DMS53 treated with DMSO at 0.1 percent for 48 hours (cell line): ENCODE results near the gene LDLRAP1.
"Not testable (repeated sequence)": the region's sequence is repeated elsewhere in the genome, so short reads cannot be mapped to it uniquely, and the experiment has no call there.

Source experiments
- DNase-seq: peaks from one replicate; lab custom pipeline; 2025; ENCODE audit not compliant: unreplicated experiment; lab: John Stamatoyannopoulos, UW

Gene LDLRAP1

DNA sequence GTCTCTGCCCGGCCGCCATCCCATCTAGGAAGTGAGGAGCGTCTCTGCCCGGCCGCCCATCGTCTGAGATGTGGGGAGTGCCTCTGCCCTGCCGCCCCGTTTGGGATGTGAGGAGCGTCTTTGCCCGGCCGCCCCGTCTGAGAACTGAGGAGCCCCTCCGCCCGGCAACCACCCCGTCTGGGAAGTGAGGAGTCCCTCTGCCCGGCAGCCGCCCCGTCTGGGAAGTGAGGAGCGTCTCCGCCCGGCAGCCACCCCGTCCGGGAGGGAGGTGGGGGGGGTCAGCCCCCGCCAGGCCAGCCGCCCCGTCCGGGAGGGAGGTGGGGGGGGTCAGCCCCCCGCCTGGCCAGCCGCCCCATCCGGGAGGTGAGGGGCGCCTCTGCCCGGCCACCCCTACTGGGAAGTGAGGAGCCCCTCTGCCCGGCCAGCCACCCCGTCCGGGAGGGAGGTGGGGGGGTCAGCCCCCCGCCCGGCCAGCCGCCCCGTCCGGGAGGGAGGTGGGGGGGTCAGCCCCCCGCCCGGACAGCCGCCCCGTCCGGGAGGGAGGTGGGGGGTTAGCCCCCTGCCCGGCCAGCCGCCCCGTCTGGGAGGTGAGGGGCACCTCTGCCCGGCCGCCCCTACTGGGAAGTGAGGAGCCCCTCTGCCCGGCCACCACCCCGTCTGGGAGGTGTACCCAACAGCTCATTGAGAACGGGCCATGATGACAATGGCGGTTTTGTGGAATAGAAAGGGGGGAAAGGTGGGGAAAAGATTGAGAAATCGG lies 60.6 kb downstream of the LDLRAP1 start:
- not testable (repeated sequence) for DNase-seq

DNA sequence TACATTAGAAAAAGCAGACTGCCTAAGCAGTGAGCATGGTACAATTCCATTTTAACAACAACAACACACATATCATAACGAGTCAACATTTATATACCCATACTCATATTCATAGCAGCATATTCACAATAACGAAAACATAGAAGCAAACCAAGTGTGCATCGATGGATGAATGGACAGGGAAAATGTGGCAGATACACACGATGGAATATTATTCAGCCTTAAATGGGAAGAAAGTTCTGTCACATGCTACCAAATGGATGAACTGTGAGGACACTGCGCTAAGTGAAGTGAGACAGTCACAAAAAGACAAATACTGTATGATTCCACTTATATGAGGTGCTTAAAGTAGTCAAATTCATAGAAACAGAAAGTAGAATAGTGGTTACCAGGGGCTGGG lies 63.7 kb downstream of the LDLRAP1 start:
- DNase-seq: no peak

DNA sequence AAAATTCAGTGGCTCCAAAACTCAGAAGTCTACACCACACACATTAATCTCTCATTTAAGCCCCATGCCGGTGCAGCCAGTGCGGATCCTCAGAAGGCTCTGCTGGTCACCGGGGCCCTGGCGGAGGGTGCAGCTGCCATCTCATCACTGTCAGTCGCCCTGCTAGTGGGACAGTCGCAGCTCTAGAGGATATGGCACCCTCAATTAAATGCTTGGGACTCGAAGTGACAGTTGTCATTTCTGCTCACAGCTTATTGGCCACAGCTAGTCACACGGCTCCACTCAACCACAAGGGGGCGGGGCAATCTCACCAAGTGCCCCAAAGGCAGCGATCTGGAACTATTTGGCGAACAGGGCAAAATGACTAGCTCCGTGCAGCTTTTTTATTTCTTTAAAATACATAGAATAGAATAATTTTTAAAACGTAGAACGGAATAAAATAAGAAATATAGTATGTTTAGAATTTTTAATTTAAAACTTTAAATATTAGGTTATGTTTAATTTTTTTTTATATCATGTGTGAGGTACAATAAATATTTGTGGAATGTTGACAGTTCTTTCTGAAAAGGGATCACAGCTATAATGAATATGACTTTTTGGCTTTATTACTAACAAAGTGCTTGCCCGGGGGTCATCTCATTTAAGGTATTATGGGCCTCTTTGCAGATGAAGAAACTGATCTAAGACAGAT lies 65.2 kb downstream of the LDLRAP1 start:
- DNase-seq: peak; percentile 91

DNA sequence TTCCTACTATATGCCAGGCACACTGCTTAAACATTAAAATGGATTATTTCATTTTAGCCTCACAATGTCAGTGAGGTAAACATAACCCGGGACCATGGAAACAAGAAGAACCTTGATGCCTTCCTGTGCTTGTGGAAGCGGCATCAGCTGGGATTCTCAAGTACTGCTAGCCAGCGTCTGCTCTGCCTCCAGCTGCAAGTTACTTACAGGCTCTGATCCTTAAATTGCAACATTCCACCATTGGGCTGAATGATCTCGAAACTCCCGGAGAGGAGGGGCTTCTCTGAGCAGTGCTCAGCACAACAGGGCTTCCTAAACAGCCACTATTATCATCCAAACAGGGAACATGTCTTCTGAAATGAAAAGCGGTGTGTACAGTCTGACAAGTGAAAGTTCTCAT lies 66.5 kb downstream of the LDLRAP1 start:
- no peak for DNase-seq

DNA sequence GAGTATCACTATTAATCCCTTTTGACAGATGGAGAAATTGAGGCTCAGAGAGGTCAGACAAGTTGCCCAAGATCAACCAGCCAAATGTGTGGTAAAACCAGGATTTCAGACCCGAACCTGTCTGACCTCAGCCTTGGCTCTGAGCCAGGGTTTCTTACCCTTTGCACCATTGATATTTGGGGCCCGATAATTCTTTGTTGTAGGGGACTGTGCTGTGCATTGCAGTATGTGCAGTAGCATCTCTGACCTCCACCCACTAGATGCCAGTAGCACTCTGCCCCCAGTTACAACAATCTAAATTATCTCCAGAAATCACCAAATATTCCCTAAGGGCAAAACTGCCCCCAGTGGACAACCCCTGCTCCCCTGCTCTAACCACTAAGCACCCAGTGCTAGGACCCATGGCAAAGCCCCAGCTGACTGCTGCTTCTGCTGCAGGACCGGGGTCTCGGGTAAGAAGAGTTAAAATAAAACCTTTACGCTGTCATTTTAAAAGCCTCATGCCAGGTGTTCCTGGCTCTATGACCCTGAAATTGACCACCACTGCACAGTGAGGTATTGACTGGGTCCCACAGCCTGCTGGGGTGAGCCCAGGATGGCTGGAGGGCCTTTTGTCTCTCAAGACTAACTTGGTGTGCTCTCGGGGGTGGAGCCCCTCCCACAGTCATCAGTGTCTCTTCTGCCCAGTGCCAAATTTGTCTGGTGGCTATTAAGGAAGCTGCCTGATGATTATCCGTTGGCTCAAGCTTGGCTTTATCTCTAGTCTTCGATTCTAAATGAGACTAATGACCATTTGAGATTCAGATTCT lies 67.6 kb downstream of the LDLRAP1 start:
- no peak for DNase-seq

DNA sequence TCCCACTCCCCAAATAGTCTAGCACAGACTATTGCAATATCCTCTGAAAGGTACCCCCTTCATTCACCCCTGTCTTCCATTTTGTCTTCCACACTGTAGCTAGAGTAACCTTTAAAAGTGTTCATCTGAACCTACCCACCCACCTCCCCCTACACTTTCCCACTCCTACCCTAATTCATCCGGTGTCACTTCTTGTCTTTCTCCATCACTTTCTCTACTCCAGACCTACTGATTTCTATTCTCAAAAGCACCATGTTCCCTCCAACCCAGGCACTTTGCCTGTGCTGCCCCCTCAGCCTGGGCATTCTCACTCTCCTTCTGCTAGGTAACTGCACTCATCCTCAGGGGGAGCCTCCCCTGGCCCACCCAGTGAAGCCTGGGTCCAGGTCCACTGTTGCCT lies 68.4 kb downstream of the LDLRAP1 start:
- DNase-seq: no peak

DNA sequence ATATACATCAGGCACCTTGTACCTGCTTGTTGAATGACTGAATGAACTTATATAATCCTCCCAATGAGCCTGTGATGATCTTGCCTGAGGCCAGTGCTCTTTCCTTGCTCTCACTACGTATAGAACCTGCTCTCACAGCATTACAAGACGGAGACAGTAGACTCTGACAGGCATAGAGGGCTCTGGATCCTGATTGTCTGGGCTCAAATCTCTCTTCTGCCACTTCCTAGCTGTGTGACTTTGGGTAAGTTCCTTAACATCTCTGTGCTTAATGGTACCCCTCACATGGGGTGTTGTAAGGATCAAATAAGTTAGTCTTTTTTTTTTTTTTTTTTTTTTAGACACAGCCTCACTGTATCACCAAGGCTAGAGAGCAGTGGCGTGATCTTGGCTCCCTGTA lies 69.0 kb downstream of the LDLRAP1 start:
- no peak for DNase-seq

DNA sequence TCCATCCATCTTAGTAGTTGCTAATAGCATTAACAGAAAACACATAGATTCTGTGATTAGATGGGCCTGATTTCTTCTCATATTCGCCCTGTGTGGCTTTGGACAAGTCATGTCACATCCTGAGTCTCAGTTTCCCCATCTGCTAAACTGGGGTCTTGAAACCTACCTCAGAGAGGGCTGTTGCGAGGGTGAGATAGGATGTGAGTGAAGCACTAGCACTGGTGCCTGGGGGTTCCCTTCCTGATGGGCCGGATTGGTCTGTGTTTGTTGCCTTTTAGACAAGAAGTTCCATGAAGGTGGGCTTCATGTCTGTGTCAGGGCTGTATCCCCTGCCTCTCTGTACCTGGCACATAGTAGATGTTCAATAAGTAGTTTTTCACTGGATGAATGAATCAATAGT lies 69.7 kb downstream of the LDLRAP1 start:
- no peak for DNase-seq

DNA sequence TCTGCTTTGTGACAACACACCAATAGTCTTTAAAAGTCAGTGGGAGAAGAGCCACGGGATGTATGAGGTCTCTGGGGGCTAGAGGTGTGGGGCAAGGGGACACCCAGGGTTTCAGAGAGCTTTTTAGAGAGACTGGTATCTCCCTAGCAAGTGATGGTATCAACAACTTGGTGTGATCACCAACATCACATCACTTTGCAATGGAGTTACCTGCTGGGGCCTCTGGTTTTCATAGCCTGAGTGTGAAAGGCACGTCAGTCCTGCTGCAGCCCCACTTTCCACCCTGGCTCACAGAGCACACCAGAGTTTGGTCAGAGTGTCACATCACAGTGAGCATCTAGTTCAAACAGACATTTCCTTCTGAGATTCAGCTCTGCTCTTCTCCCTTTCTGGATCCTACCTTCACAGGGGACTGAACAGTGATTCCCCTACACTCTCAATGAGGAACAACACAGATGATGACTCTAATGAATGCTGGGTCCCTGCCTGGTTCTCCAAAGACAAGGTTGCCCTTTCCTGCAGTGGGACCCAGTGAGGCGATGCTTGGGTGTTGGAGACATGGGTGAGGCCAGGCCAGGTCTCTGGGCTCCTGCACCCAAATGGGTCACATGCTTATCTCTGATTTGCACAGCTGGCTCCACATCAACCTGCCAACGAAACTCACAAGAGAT lies 71.2 kb downstream of the LDLRAP1 start:
- DNase-seq: no peak

DNA sequence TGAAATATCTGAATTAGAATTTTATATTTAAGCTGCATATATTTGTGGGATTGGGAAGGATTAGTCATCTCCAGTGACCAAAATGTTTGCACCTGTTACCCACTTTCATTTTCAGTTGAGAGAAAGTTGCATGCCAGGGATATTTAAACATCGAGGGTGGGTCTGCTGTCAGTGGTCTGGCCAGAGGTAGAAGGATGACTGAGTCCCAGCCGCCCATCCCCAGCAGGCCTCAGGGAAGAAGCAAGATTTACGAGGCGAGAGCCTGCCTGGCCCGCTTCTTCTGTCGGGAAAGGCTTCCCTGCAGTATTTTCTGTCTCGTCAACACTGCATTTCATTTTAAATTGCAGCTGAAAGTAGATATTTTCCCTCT lies 71.8 kb downstream of the LDLRAP1 start:
- no peak for DNase-seq

DNA sequence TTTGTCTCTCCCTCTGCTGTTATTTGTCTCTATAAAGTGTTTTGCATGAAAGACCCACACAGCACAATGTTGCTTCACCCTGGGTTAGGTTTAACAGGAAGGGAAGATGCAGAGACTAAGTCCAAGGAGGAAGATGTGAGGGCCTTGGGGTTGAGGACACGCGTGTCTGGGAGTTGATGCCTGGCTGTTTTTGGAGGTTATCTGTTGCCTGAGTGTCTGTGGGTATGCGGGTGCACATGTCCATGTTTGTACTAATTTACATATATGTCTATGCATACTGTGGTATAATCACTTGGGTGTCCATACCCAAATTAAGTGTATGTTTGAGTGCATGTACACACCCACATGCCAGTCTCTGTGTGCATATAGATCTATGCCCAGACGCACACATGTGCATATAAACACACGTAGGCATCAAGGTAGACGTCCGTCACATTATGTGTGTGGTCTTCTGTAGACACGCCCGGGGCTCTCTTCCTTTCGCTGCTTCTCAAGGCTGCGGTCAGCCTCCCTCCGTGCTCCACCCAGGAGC lies 72.2 kb downstream of the LDLRAP1 start:
- no peak for DNase-seq

DNA sequence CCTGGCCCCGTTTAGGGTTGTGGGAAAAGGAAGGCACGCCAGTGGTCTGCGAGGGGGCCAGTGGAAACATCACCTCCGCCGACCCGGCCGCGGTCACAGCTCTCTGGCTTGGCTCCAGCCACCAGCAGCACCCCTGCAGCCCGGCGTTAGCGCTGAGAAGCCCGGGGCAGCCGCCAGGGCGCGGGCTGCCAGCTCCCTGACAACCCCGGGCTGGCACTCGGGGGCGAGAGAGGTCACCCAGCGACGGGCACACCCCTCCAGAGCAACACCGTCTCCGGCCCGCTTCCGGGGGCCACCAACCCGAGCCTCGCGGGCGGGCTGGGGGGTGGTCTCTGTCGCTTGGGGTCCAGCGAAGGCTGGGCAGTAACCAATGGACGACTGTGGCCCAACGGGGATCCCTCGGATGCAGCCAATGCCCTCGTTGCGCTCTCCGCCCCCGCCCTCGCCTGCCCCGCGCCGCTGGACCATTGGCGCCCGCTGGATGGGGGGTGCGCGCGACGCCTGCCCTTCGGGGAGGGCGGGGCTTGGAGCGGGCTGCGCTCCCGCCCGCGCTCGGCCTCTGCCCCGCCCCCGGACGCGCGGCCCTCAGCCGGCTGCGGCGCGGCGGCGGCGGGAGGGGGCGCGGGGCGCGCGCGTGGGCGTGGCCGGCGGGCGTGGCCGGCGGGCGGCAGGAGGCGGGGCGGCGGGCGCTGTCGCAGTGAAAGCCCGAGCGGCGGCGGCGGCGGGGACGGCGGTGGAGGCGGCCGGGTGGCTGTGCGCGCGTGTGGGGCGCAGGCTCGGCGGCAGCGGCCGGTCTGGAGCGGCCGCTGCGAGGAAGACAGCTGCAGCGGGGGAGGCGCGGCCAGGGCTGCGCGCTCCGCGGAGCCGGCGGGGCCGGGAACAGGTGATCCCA lies 72.9 kb downstream of the LDLRAP1 start, which contains the start of gene MAN1C1:
TSS of gene MAN1C1 (plus strand) at position 697 of the 892 bp plus-strand sequence. CDS start 1,007 bp downstream, outside the sequence.
- DNase-seq: peak; percentile 64

DNA sequence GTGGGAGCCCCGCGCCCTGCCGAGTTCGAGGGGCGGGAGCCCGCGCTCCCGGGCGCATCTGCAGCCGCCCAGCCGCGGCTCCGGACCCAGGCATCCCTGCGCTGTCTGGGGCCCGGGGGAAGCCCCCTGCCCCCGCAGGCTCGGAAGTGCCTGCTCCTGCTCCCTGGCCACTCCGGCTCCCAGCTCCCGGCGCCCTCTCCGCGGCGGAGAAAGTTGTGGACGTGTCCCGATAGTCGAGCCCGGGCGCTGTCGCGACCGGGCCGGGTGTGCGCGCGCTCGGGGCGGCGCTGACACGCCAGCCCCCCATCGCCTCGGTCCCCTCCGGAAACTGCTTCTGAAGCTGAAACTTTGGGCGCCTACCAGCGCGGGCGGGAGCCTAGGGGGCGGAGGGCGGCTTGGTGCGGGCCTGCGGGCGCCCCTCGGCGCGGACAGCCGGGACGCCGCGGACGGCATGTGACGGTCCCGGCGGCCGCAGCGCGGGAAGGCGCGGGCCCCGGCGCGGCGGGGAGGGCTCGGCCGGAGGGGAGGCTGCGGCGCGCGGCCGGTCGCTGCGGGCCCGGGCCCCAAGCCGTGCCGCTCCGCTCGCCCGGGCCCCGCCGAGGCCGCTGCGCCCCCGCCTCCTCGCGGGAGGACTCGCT lies 73.7 kb downstream of the LDLRAP1 start:
- DNase-seq: no peak

DNA sequence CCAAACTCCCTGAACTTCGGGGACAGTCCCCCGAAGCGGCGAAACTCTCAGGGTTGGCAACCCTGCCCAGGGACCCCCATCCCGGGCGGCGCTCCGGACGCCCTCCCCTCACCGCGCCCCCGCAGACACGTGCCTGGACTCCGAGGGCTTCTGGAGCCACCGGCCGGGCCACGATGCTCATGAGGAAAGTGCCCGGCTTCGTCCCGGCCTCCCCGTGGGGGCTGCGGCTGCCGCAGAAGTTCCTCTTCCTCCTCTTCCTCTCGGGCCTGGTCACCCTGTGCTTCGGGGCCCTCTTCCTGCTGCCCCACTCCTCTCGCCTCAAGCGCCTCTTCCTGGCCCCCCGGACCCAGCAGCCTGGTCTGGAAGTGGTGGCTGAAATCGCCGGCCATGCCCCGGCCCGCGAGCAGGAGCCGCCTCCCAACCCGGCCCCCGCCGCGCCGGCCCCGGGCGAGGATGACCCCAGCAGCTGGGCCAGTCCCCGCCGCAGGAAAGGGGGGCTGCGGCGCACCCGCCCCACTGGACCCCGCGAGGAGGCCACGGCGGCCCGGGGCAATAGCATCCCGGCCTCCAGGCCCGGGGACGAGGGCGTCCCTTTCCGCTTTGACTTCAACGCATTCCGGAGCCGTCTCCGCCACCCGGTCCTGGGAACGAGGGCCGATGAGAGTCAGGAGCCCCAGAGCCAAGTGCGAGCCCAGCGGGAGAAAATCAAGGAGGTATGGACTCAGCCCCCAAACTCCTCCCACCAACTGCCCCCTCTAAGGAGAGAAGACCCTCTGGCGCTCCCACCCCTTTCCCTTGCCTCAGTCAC lies 74.4 kb downstream of the LDLRAP1 start:
- no peak for DNase-seq

DNA sequence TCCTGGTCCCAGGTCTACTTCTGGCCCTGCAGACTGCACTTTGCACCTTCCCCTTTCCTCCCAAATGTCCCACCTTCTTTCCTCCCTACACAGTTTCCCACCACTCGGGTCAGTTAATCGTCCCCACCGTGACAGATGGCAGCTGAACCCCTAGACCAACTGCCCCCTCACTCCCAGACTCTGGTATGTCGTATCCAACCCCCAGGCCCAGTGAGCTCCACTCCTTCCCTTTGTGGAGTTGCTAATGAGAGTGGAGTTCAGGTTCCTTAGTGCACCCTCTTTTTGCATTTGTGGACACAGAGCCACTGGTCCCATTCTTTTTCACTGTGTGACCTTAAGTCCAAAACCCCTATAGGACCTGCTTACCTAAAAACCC lies 75.0 kb downstream of the LDLRAP1 start:
- DNase-seq: no peak
